WTC11 (cell line): Measurements from ENCODE around the gene SPATA45.

Experiments used
- ELF4 ChIP-seq: sonication (generic); formaldehyde crosslinking; IDR thresholded peaks from 2 replicates; pipeline ENCODE4 v1.8.1; 2022; ENCODE audit warnings: low read depth, mild to moderate bottlenecking, moderate library complexity, missing genetic modification reagents
- ESRRA ChIP-seq: sonication (generic); formaldehyde crosslinking; IDR thresholded peaks from 2 replicates; pipeline ENCODE4 v1.8.1; 2022; ENCODE audit warnings: mild to moderate bottlenecking, missing genetic modification reagents, borderline replicate concordance
- FOXP1 ChIP-seq: sonication (generic); formaldehyde crosslinking; IDR thresholded peaks from 2 replicates; pipeline ENCODE4 v1.8.0; 2022; ENCODE audit warnings: missing genetic modification reagents, mild to moderate bottlenecking, moderate library complexity, borderline replicate concordance
- JUN ChIP-seq: sonication (generic); formaldehyde crosslinking; IDR thresholded peaks from 2 replicates; pipeline ENCODE4 v1.8.0; 2023; ENCODE audit warnings: mild to moderate bottlenecking, missing genetic modification reagents
- NFE2L1 ChIP-seq: sonication (generic); formaldehyde crosslinking; IDR thresholded peaks from 2 replicates; pipeline ENCODE4 v1.8.1; 2023; ENCODE audit warnings: missing genetic modification reagents
- NFYB ChIP-seq: sonication (generic); formaldehyde crosslinking; conservative IDR thresholded peaks from 2 replicates; pipeline ENCODE4 v1.8.0; 2022; ENCODE audit warnings: low read depth, missing genetic modification reagents
- RELA ChIP-seq: sonication (generic); formaldehyde crosslinking; IDR thresholded peaks from 2 replicates; pipeline ENCODE4 v1.8.1; 2022; ENCODE audit warnings: missing genetic modification reagents, mild to moderate bottlenecking, borderline replicate concordance
- TF ChIP-seq, protein P1 (sequence below): fragments of 200-600 bp; IDR thresholded peaks from 2 replicates; pipeline ENCODE4 v1.8.0; 2022; ENCODE audit warnings: antibody characterized with exemption
- TF ChIP-seq, protein P2 (sequence below): sonication (generic); formaldehyde crosslinking; IDR thresholded peaks from 2 replicates; pipeline ENCODE4 v1.8.0; 2022; ENCODE audit warnings: mild to moderate bottlenecking, missing genetic modification reagents
- TF ChIP-seq, protein P3 (sequence below): sonication (generic); formaldehyde crosslinking; IDR thresholded peaks from 2 replicates; pipeline ENCODE4 v1.8.0; 2022; ENCODE audit warnings: mild to moderate bottlenecking, missing genetic modification reagents
- TF ChIP-seq, protein P4 (sequence below): sonication (generic); formaldehyde crosslinking; IDR thresholded peaks from 2 replicates; pipeline ENCODE4 v1.8.1; 2022; ENCODE audit warnings: low read depth, mild to moderate bottlenecking, moderate library complexity, missing genetic modification reagents, borderline replicate concordance
- TF ChIP-seq, protein P5 (sequence below): sonication (generic); formaldehyde crosslinking; IDR thresholded peaks from 2 replicates; pipeline ENCODE4 v1.8.1; 2023; ENCODE audit warnings: mild to moderate bottlenecking, missing genetic modification reagents, moderate library complexity

DNA sequence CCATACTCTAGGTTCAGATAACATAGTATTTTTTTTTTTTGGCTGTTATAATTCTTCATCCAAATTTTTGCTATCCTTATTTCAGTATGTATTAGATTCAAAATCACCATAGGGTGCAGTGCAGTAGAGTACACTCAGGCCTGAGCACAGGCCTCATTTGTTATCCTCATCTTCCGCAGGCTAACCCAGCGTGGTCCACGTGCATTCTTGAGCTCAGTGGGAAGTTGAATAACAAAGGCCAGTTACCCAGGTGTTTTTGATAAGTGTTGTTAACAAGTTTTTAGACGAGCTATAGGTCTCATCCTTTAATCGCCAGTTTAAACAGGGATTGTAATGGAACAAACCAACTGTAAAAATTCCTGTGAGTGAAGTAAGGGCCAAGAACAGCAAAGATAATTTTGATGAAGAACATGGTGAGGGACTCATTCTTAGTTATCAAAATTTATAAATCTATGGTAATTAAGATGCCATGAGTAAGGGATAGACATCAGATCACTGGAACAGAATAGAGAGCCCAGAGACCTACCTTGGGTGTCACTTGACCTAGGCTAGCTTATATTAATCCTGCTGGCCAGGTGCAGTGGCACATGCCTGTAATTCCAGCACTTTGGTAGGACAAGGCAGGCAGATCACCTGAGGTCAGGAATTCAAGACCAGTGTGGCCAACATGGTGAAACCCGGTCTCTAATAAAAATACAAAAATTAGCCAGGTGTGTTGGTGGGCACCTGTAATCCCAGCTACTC is 32.7 kb upstream of the SPATA45 start:
- TF ChIP-seq, protein P1, sequence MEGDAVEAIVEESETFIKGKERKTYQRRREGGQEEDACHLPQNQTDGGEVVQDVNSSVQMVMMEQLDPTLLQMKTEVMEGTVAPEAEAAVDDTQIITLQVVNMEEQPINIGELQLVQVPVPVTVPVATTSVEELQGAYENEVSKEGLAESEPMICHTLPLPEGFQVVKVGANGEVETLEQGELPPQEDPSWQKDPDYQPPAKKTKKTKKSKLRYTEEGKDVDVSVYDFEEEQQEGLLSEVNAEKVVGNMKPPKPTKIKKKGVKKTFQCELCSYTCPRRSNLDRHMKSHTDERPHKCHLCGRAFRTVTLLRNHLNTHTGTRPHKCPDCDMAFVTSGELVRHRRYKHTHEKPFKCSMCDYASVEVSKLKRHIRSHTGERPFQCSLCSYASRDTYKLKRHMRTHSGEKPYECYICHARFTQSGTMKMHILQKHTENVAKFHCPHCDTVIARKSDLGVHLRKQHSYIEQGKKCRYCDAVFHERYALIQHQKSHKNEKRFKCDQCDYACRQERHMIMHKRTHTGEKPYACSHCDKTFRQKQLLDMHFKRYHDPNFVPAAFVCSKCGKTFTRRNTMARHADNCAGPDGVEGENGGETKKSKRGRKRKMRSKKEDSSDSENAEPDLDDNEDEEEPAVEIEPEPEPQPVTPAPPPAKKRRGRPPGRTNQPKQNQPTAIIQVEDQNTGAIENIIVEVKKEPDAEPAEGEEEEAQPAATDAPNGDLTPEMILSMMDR: no peak
- no peak for TF ChIP-seq ESRRA
- TF ChIP-seq JUN: no peak
- TF ChIP-seq RELA (CRISPR knock-in tag): no peak
- TF ChIP-seq NFE2L1: no peak
- TF ChIP-seq NFYB (CRISPR knock-in tag): no peak
- TF ChIP-seq, protein P2, sequence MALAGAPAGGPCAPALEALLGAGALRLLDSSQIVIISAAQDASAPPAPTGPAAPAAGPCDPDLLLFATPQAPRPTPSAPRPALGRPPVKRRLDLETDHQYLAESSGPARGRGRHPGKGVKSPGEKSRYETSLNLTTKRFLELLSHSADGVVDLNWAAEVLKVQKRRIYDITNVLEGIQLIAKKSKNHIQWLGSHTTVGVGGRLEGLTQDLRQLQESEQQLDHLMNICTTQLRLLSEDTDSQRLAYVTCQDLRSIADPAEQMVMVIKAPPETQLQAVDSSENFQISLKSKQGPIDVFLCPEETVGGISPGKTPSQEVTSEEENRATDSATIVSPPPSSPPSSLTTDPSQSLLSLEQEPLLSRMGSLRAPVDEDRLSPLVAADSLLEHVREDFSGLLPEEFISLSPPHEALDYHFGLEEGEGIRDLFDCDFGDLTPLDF (CRISPR knock-in tag): no peak
- TF ChIP-seq FOXP1: no peak
- TF ChIP-seq ELF4 (CRISPR knock-in tag): no peak
- TF ChIP-seq, protein P3, sequence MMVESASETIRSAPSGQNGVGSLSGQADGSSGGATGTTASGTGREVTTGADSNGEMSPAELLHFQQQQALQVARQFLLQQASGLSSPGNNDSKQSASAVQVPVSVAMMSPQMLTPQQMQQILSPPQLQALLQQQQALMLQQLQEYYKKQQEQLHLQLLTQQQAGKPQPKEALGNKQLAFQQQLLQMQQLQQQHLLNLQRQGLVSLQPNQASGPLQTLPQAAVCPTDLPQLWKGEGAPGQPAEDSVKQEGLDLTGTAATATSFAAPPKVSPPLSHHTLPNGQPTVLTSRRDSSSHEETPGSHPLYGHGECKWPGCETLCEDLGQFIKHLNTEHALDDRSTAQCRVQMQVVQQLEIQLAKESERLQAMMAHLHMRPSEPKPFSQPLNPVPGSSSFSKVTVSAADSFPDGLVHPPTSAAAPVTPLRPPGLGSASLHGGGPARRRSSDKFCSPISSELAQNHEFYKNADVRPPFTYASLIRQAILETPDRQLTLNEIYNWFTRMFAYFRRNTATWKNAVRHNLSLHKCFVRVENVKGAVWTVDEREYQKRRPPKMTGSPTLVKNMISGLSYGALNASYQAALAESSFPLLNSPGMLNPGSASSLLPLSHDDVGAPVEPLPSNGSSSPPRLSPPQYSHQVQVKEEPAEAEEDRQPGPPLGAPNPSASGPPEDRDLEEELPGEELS (CRISPR knock-in tag): no peak
- TF ChIP-seq, protein P4, sequence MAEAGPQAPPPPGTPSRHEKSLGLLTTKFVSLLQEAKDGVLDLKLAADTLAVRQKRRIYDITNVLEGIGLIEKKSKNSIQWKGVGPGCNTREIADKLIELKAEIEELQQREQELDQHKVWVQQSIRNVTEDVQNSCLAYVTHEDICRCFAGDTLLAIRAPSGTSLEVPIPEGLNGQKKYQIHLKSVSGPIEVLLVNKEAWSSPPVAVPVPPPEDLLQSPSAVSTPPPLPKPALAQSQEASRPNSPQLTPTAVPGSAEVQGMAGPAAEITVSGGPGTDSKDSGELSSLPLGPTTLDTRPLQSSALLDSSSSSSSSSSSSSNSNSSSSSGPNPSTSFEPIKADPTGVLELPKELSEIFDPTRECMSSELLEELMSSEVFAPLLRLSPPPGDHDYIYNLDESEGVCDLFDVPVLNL (CRISPR knock-in tag): no peak
- TF ChIP-seq, protein P5, sequence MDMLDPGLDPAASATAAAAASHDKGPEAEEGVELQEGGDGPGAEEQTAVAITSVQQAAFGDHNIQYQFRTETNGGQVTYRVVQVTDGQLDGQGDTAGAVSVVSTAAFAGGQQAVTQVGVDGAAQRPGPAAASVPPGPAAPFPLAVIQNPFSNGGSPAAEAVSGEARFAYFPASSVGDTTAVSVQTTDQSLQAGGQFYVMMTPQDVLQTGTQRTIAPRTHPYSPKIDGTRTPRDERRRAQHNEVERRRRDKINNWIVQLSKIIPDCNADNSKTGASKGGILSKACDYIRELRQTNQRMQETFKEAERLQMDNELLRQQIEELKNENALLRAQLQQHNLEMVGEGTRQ (CRISPR knock-in tag): no peak
